ENCODE data around the gene RAI1. TPM values are rescaled to one million over a fixed set of nuclear protein-coding genes. Genes with fewer than 3 reads are reported as not detected.

Gene RAI1
- total and polyA plus RNA-seq, 2 of the 13 experiments (the other 11 are each of a cell fraction or from before 2014, with no cell fraction given) = 3.4 to 5.2 TPM

- TF ChIP-seq MAZ (IDR thresholded peaks at IDR 0.05; ENCODE audit: borderline replicate concordance, low read depth, low read length) (no peak), MAZ (CRISPR knock-in tag; IDR thresholded peaks at IDR 0.05; ENCODE audit: low read depth) (peak; percentile 46), AHDC1 (CRISPR knock-in tag; IDR thresholded peaks at IDR 0.05; ENCODE audit: borderline replicate concordance) (no peak), RNF2 (conservative IDR thresholded peaks at IDR 0.05; ENCODE audit: low read depth) (peak; percentile 1; the same call in 1 of the 2 replicates), EED (CRISPR knock-in tag; IDR thresholded peaks at IDR 0.05) (no peak), ZNF7 (CRISPR knock-in tag; IDR thresholded peaks at IDR 0.05) (no peak; the same call in 1 of the 2 replicates), MLX (CRISPR knock-in tag; IDR thresholded peaks at IDR 0.05) (no peak; the same call in 1 of the 2 replicates), PHF8 (CRISPR knock-in tag; IDR thresholded peaks at IDR 0.05) (peak; percentile 79), ARID3A (IDR thresholded peaks at IDR 0.05; ENCODE audit: low read depth, low read length) (no peak; the same call in 1 of the 2 replicates), ZHX2 (IDR thresholded peaks at IDR 0.05; ENCODE audit: low read depth) (no peak), ZHX2 (CRISPR knock-in tag; IDR thresholded peaks at IDR 0.05; ENCODE audit: borderline replicate concordance) (peak; percentile 88), FIP1L1 (IDR thresholded peaks at IDR 0.05; ENCODE audit: borderline replicate concordance, insufficient read depth, low read depth, low read length) (no peak)
These were observed 155.1 kb downstream of the RAI1 start (continued) for GRCh38 chr17:17836250-17836817.

Data from HepG2 (cell line).